HG03196 (cell line): ENCODE data around the gene HMCN2.
"Not testable (repeated sequence)": the region's sequence is repeated elsewhere in the genome, so short reads cannot be mapped to it uniquely, and the experiment has no call there.

Source experiments
- ATAC-seq: cut with Tn5 transposase; IDR thresholded peaks from one replicate; pipeline ENCODE4 v1.9.1; 2021; ENCODE audit not compliant: unreplicated experiment

The HMCN2 gene

GRCh38 chr9:130426883-130427282 lies 161.3 kb downstream of the HMCN2 start:
- no peak for ATAC-seq

- no peak for ATAC-seq
These were observed 161.8 kb downstream of the HMCN2 start for GRCh38 chr9:130427326-130427725.

GRCh38 chr9:130428086-130428665 lies 162.6 kb downstream of the HMCN2 start:
- no peak for ATAC-seq

GRCh38 chr9:130429381-130429780 lies 163.8 kb downstream of the HMCN2 start:
- no peak for ATAC-seq

- ATAC-seq: no peak
These were observed 164.3 kb downstream of the HMCN2 start for GRCh38 chr9:130429831-130430230.

GRCh38 chr9:130430232-130430631 lies 164.7 kb downstream of the HMCN2 start:
- ATAC-seq: no peak

- ATAC-seq: no peak
These were observed 165.4 kb downstream of the HMCN2 start for GRCh38 chr9:130430734-130431535.

GRCh38 chr9:130431536-130432303 lies 166.2 kb downstream of the HMCN2 start:
- no peak for ATAC-seq

GRCh38 chr9:130432362-130432761 lies 166.8 kb downstream of the HMCN2 start:
- no peak for ATAC-seq

- no peak for ATAC-seq
These were observed 167.2 kb downstream of the HMCN2 start for GRCh38 chr9:130432796-130433167.

- no peak for ATAC-seq
These were observed 167.8 kb downstream of the HMCN2 start for GRCh38 chr9:130433168-130433946.

- ATAC-seq: no peak
These were observed 168.3 kb downstream of the HMCN2 start for GRCh38 chr9:130433947-130434262.

- not testable (repeated sequence) for ATAC-seq
These were observed 169.1 kb downstream of the HMCN2 start for GRCh38 chr9:130434656-130435055.

GRCh38 chr9:130437011-130437789 lies 171.6 kb downstream of the HMCN2 start:
- ATAC-seq: no peak

GRCh38 chr9:130438382-130438981 lies 172.9 kb downstream of the HMCN2 start:
- no peak for ATAC-seq

GRCh38 chr9:130441031-130441430 lies 175.5 kb downstream of the HMCN2 start:
- no peak for ATAC-seq

- no peak for ATAC-seq
These were observed 177.3 kb downstream of the HMCN2 start for GRCh38 chr9:130442746-130443455.

- no peak for ATAC-seq
These were observed 177.9 kb downstream of the HMCN2 start for GRCh38 chr9:130443456-130443801.

GRCh38 chr9:130443840-130444492 lies 178.4 kb downstream of the HMCN2 start:
- ATAC-seq: no peak
